HG02970 (cell line): ENCODE results near the gene DSTN.

ENCODE experiments used
- ATAC-seq: cut with Tn5 transposase; IDR thresholded peaks from one replicate; pipeline ENCODE4 v1.9.1; 2021; ENCODE audit warnings: mild to moderate bottlenecking, moderate library complexity, moderate number of reproducible peaks; ENCODE audit not compliant: unreplicated experiment, low FRiP score

Gene DSTN

DNA sequence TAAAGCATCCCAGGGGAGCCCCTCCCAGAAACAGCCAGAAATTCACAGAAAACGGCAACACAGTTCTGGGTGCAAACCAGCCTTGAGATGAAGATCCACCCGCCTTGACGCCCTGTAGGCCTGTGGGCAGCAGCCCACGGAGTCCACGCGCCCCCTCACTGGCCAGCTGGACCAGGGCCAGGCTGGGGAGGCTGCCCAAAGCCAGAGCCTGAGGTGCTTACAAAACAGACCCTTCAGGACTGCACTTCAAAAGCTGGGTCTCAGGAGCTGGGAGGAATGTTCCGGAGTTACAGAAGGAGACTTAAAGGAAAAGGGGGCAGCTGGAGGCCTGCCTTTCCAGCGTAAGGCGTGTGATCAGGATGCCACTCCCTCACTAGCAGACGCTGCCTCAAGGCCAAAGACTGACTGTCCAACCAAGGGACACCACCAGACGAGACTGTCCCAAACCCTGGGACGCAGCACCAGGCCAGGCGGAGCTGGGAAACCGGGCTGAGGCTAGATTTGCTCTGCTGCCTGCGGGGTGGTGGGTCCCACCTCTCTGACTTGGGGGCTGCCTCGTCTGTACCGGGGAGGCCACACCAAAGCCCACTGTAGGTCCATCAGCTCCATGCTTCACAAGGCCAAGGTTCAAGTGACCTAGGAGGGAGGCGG lies 64.1 kb downstream of the DSTN start:
- no peak for ATAC-seq

DNA sequence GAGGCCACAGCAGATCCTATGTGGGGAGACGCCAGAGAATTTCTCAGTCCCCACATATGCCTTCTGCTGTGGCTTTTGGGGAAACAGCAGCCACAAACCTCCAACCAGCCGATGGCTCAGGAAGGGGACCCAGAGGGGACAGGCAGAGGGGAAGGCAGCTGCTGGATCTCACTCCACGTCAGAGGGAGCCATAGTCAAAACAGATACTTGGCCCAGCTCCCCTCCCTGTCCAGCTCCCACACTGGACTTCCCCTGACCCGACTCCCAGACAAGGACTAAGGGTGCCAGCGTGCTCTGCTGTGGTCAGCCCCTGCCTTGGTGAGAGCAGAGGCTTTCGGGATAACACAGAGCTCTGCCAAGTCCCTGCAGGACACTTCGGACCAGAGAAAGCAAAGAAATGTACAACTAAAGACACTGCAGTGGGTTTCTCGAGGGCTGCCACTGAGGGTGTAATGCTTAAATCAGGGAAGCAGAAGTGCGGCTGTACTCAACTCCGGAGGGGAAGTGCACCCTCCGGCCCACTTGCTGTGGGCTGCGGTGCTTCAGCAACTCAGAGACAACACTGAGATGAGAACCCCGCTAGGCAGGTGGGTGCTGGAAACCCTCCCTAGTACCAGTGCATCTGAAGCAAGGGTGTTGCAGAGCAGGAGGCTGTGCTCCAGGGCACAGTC lies 64.9 kb downstream of the DSTN start:
- no peak for ATAC-seq

- ATAC-seq: no peak
Measured at GRCh38 chr20:17635332-17636244, 65.7 kb downstream of the DSTN start.

DNA sequence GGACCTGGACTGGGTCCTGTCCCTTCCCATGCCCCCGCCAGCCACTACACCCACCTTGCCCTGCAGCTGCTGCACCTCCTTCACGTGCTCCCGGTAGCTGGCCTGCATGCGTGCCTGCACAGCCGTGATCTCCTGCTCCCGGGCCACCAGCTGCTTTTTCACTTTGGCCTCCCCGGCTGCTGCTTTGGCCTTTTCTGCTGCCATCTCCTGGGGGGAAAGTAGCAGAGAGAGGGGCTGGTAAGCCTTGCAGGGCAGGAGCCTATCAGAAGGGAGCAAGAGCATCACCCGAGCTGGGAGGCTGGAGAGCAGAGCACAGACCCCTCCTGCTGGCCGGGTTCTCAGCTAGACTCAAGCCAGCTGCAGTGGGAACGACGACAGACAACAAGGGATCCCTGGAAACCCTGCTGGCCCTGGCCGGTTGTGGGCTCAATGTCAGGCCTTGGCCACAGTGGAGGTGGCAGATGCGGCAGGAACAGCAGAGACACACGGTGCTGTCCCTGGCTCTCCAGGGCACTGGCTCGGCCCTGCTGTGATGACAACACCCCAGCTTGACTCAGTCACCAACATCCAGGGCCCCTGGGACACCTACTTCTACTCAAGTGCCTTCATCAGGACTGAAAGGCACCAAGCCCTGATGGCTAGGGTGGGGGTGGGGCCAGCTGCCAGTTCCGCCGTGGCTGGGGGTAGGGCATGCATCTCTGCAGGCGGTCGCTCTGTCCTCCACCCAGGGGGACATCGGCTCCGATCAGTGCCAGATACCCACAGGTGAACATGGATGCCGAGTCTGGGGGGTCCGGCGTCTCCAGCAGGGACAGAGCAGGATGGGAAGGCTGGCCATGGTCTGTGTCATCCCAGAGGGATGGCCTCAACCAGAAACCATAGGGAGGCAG lies 66.9 kb downstream of the DSTN start:
- no peak for ATAC-seq

DNA sequence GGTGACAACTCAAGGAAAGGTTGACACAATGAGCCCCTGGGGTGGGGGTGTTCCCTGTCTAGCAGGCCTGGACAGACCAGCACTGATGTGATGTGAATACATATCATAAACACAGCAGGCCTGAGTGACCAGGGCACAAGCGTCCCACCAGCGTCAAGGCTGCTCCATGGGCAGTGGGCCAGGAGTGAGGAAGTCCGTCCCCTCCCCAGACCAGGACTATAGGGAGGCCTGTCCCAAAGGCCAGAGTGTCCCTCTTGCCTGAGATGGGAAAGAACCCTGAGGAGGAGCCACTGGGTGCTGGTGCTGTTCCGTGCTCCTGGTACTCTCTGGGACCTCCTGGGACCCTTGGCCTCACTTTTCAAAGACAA lies 67.5 kb downstream of the DSTN start:
- ATAC-seq: no peak

- no peak for ATAC-seq
Measured at GRCh38 chr20:17637985-17638640, 68.2 kb downstream of the DSTN start.

DNA sequence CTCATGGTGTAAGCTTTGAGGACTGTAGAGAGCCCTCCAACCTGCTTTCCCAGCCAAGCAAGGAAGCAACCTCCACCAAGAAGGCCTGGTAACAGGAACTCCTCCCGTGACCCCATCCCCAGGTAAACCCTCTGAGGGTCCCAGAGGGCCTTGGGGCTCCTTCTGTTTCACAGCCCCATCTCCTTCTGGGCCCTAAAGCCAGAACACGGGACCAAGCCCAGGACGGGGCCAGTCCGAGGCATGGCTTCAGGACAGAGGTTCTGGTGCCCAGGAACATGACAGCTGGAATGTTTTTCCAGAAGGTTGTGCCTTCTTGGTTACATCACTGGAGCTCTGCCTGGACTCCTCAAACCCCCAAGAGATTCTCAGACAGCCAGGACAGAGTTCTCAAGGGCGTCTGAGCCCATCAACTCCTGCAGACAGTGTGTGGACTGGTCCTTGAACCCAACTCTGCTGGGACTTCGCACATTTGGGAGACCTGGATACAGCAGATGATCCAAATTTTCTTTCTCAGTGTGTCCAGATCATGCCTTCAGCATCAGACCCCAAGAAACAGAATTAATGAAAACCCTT lies 69.0 kb downstream of the DSTN start:
- no peak for ATAC-seq

- ATAC-seq: no peak
Measured at GRCh38 chr20:17640146-17640874, 70.4 kb downstream of the DSTN start.

DNA sequence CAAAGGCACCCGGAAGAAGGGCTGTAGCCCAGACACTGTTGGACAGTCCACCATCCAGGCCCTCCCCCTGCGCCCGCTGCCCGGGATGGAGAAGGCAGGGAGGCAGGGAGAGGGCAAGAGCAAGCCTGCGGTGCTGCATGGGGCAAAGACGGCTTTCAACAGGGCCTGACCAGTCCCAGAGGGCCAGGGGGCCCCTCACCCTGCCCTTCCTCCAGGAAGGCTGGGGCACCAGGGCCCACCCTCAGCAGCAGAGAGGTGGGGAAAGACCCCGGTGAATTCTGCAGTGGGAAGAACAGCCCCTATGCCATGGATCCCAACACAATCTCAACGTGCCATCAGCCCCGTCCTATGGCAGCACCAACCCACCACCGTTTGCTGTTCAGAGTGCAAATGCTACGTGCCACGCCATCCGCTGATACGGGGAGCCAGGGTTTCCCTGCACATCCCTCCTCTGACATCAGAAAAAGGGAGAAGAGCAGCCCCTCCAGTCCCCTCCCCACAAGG lies 71.1 kb downstream of the DSTN start:
- no peak for ATAC-seq

GRCh38 chr20:17641520-17641964 lies 71.7 kb downstream of the DSTN start:
- ATAC-seq: no peak

DNA sequence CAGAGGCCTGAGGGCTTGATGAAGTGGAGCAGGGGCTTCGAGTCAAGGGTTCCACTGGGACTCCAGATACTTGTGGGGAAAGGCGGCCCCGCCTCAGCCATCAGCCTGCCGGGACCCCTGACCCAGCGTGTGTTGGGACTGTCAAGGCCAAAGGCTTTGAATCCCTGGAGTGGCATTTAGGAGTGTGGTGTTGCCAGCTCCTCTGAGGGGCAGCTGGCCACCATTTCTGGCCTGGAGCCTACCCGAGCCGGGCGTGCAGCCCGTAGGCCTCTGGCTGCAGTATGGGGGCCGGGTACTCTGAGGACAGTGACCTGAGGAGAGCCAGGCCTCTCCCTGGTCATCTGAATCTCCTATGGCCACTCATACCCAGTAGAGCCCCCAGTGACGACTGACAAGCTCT lies 72.1 kb downstream of the DSTN start:
- ATAC-seq: no peak

DNA sequence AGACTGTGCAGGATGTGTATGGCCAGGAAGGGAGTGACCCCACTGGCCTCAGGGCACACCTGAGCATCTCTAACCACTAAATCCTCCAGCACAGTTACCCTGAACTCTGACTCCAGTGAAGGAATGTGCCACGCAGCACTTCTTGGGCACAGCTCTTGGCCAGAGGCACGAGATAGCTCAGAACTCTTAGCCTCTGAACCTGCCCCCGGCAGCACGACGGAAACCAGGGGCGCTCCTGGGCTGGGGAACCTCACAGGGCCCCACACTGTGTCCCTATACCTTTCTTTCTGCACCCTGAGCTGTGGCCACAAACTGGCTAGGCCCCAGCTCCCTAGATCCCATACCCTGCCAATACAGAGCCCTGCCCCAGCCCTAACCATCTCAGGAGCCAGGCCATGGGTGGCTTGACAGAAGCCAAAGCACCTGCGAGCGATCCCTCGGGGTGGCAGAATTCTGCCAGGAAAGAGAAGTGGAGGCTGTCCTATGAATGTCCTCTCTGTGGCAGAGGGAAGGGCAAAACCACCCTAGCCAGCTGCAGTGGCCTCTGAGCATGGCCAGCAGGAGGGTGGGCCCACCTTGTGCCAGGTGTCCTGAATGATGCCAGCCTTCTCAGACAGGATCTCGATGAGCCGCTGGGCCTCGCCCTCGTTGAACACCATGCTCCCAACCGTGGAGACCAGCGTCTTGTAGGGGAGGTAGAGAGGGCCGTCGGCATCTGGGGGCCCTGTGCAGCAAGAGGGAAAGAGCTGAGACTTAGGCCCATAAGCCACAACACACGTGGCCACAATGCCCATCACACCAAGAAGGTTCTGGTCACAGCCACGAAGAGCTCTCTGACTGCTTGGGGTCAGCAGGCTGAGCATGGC lies 72.8 kb downstream of the DSTN start:
- no peak for ATAC-seq

DNA sequence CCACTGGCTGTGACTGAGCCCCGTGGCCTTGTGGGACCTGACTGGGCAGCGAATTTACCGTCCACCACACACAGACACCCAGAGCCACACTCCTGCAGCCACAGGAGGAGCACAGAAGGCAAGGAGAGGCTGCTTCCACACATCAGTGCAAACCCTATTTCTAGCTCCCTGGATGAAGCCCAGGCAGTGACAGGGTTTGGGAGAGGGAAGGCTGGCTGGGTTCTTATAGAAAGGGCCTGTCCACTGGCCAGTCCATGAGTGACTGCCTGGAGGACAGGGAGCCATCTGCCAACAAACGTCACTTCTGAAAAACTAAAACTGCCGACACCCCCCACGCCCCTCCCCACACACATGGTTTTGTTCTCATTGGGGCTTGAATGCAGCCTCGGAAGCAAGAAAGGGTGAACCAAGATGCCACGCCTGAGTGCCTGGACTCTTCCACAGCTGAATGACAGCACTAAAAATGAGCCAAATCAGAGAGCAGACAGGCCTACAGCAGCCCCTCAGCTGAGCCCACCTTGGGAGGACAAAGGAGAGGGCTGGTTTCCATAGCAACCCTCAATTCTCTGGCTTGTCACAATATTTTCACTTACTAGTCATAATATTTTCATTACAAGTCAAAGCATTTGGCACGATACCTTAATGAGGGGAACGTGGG lies 73.8 kb downstream of the DSTN start:
- ATAC-seq: no peak

- no peak for ATAC-seq
Measured at GRCh38 chr20:17644451-17644850, 74.6 kb downstream of the DSTN start.

- ATAC-seq: no peak
Measured at GRCh38 chr20:17645010-17645409, 75.1 kb downstream of the DSTN start.

DNA sequence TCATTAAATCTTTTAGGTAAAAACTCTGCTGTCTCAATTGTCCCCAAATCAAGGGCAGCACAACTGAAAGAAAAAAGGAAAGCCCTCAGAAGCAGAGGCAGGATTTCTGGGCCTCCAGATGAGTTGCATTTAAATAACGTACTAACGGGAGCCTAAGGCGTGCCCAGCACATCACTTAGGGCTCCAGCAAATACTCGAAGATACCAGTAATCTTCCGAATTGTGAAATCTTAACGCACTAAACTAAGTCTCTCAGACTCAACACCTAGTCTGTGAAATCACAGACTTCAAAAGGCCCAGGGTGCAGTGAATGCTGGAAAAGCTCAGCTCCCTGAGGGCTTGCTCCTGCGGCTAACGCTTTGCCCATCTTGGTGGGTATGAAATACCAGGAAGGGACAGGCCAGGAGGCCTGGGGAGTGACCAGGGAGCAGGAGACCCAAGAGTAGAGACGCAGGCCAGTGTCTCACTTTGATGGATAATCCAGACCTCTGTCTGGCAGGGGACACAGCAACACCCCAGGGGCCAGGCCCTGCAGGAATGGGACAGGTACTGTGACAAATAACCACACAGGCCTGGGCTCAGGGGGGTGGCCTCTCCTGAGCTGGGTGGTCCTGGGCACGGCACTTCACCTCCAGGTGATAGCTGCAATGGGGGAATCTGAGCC lies 75.8 kb downstream of the DSTN start:
- ATAC-seq: no peak
